ENCODE results near the gene OR8D1.

GRCh38 chr11:124359566-124359965, 45.8 kb upstream of the OR8D1 start:
- TF ChIP-seq CTCF (conservative IDR thresholded peaks at IDR 0.05; ENCODE audit: low read length): no peak
- TF ChIP-seq EZH2phosphoT487 (IDR thresholded peaks at IDR 0.05; ENCODE audit: borderline replicate concordance, low read depth, low read length): no peak

Data from OCI-LY7 (cell line).